Mesendoderm (in vitro differentiated cells): ENCODE data around the gene AKR7A2.
"Not testable (repeated sequence)": the region's sequence is repeated elsewhere in the genome, so short reads cannot be mapped to it uniquely, and the experiment has no call there.

Source experiments
- DNase-seq: peaks from one replicate; pipeline ENCODE4 v3.0.0; 2013
- H2AK5ac ChIP-seq: 2 replicates; pipeline ENCODE4 v1.6.1; 2013; ENCODE audit warnings: low read length, inconsistent platforms
- H2BK120ac ChIP-seq: 2 replicates; pipeline ENCODE4 v1.6.1; 2013; ENCODE audit warnings: low read depth, mild to moderate bottlenecking, low read length, moderate library complexity, mixed read lengths
- H2BK15ac ChIP-seq: replicated peaks from 2 replicates; pipeline ENCODE4 v1.6.1; 2013; ENCODE audit warnings: low read depth, mild to moderate bottlenecking, moderate library complexity
- H2BK5ac ChIP-seq: 2 replicates; pipeline ENCODE4 v1.6.1; 2013; ENCODE audit warnings: low read length, inconsistent platforms
- H3K18ac ChIP-seq: 2 replicates; pipeline ENCODE4 v1.6.1; 2013; ENCODE audit warnings: mild to moderate bottlenecking, low read length, mixed read lengths
- H3K23ac ChIP-seq: one replicate; pipeline ENCODE4 v1.6.1; 2013; ENCODE audit warnings: low read length
- H3K27ac ChIP-seq: 2 replicates; pipeline ENCODE4 v1.5.1; 2013; ENCODE audit warnings: low read depth, mild to moderate bottlenecking, inconsistent platforms, low read length, moderate library complexity
- H3K27me3 ChIP-seq: 2 replicates; pipeline ENCODE4 v1.6.1; 2013; ENCODE audit warnings: low read length, control low read depth, mild to moderate bottlenecking, inconsistent platforms; ENCODE audit not compliant: insufficient read depth, poor library complexity
- H3K36me3 ChIP-seq: 2 replicates; pipeline ENCODE4 v1.6.1; 2013; ENCODE audit warnings: low read length, inconsistent platforms; ENCODE audit not compliant: control insufficient read depth, insufficient read depth
- H3K4ac ChIP-seq: one replicate; pipeline ENCODE4 v1.6.1; 2013; ENCODE audit warnings: low read depth, mild to moderate bottlenecking, low read length, moderate library complexity
- H3K4me1 ChIP-seq: 2 replicates; pipeline ENCODE4 v1.6.1; 2013; ENCODE audit warnings: low read depth, low read length, inconsistent platforms; ENCODE audit not compliant: control insufficient read depth
- H3K4me2 ChIP-seq: 2 replicates; pipeline ENCODE4 v1.6.1; 2013; ENCODE audit warnings: low read length
- H3K4me3 ChIP-seq: 2 replicates; pipeline ENCODE4 v1.5.1; 2013; ENCODE audit warnings: mild to moderate bottlenecking, low read length
- H3K56ac ChIP-seq: one replicate; pipeline ENCODE4 v1.6.1; 2013; ENCODE audit warnings: low read length
- H3K79me1 ChIP-seq: 2 replicates; pipeline ENCODE4 v1.6.1; 2013; ENCODE audit warnings: low read length, inconsistent platforms
- H3K79me2 ChIP-seq: 2 replicates; pipeline ENCODE4 v1.6.1; 2013; ENCODE audit warnings: mild to moderate bottlenecking, low read length; ENCODE audit not compliant: control insufficient read depth, insufficient read depth
- H3K9ac ChIP-seq: 2 replicates; pipeline ENCODE4 v1.6.1; 2013; ENCODE audit warnings: low read length, inconsistent platforms
- H4K5ac ChIP-seq: one replicate; pipeline ENCODE4 v1.6.1; 2013; ENCODE audit warnings: low read length
- H4K8ac ChIP-seq: one replicate; pipeline ENCODE4 v1.6.1; 2013; ENCODE audit warnings: low read depth, mild to moderate bottlenecking, control low read depth, low read length, moderate library complexity
- WGBS: extraction: QIAGEN DNeasy Blood & Tissue Kit; methylation state at CpG from one replicate; pipeline ENCODE4 v1.1.7; 2013; ENCODE audit warnings: low lambda C conversion rate, missing lambda C conversion rate; ENCODE audit not compliant: insufficient coverage; ENCODE audit errors: extremely low coverage; 5-methylcytosine and 5-hydroxymethylcytosine counted together

AKR7A2 gene

GRCh38 chr1:19306941-19307340, 5.0 kb downstream of the AKR7A2 start:
- no CpG with 5 or more reads among the region's 6 CpGs for WGBS
- no peak for DNase-seq

DNA sequence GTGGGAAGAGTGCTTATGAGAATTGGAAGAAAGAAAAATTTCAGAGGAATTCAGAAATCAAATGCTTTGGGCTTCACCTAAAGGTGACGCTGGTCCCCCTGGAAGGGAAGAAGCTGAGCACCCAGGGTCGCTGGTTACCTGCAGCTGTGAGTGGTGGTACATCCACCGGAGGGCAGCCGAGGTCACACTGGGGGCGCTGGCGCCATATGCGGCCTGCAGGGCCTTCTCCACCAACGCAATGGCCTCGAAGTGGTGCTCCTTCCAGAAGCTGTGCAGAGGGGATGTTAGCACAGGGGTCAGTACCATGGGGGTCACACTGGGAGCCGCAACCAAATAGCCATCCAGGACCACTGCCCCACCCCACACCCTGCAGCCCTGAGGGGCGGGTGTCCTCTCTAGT, 6.1 kb downstream of the AKR7A2 start:
- Histone ChIP-seq H3K56ac (no peak overlapping the region), H2AK5ac (no peak overlapping the region), H4K8ac (no peak overlapping the region), H3K79me2 (no peaks in the 10 kb centered on the region), H3K18ac (no peak overlapping the region), H3K4me3 (no peak overlapping the region), H3K36me3 (no peaks in the 10 kb centered on the region), H3K27me3 (no peaks in the 10 kb centered on the region), H2BK5ac (no peak overlapping the region), H3K23ac (no peak overlapping the region), H3K4me1 (no peaks in the 10 kb centered on the region), H3K9ac (no peak overlapping the region), H3K79me1 (no peaks in the 10 kb centered on the region), H3K4me2 (no peak overlapping the region), H3K27ac (no peak overlapping the region), H2BK15ac (no peak overlapping the region), H3K4ac (no peak overlapping the region), H4K5ac (no peak overlapping the region), H2BK120ac (no peak overlapping the region)
- no peak for DNase-seq
- no CpG with 5 or more reads among the region's 11 CpGs for WGBS

More at GRCh38 chr1:19306941-19307340, 5.0 kb downstream of the AKR7A2 start:
- Histone ChIP-seq H3K79me2 (no peaks in the 10 kb centered on the region), H3K23ac (no peak overlapping the region), H3K9ac (no peak overlapping the region), H3K56ac (no peak overlapping the region), H3K27me3 (no peaks in the 10 kb centered on the region), H2BK15ac (no peak overlapping the region), H3K4me3 (no peak overlapping the region), H2AK5ac (no peak overlapping the region), H2BK120ac (no peak overlapping the region), H4K8ac (no peak overlapping the region), H3K4me1 (peaks cover 3% of the 10 kb centered on the region), H3K79me1 (peaks cover 2% of the 10 kb centered on the region), H3K4ac (no peak overlapping the region), H3K27ac (no peak overlapping the region), H3K18ac (no peak overlapping the region), H3K4me2 (no peak overlapping the region), H4K5ac (no peak overlapping the region), H3K36me3 (no peaks in the 10 kb centered on the region), H2BK5ac (no peak overlapping the region)

GRCh38 chr1:19304081-19304480, 7.9 kb downstream of the AKR7A2 start:
- H4K8ac ChIP-seq, H4K5ac ChIP-seq, H2AK5ac ChIP-seq, H3K27ac ChIP-seq, H3K36me3 ChIP-seq, H3K23ac ChIP-seq, H3K18ac ChIP-seq, H3K4ac ChIP-seq, H3K56ac ChIP-seq, H2BK120ac ChIP-seq, H3K4me3 ChIP-seq, H3K4me1 ChIP-seq, H3K79me2 ChIP-seq, H3K9ac ChIP-seq, H3K79me1 ChIP-seq, H3K4me2 ChIP-seq, H2BK5ac ChIP-seq, DNase-seq, H3K27me3 ChIP-seq, H2BK15ac ChIP-seq: not testable (repeated sequence)
- no CpG with 5 or more reads among the region's 10 CpGs for WGBS

- Histone ChIP-seq H3K23ac (no peak overlapping the region), H3K79me2 (no peaks in the 10 kb centered on the region), H3K27ac (no peak overlapping the region), H2AK5ac (no peak overlapping the region), H2BK5ac (no peak overlapping the region), H4K5ac (no peak overlapping the region), H3K4me3 (no peak overlapping the region), H3K4me1 (no peaks in the 10 kb centered on the region), H3K4ac (no peak overlapping the region), H3K79me1 (no peaks in the 10 kb centered on the region), H4K8ac (no peak overlapping the region), H2BK120ac (no peak overlapping the region), H3K18ac (no peak overlapping the region), H3K36me3 (no peaks in the 10 kb centered on the region), H3K56ac (no peak overlapping the region), H3K27me3 (no peaks in the 10 kb centered on the region), H2BK15ac (no peak overlapping the region), H3K4me2 (no peak overlapping the region), H3K9ac (no peak overlapping the region)
- no peak for DNase-seq
- no CpG with 5 or more reads among the region's 2 CpGs for WGBS
Measured at GRCh38 chr1:19300211-19300610, 11.7 kb downstream of the AKR7A2 start.

DNA sequence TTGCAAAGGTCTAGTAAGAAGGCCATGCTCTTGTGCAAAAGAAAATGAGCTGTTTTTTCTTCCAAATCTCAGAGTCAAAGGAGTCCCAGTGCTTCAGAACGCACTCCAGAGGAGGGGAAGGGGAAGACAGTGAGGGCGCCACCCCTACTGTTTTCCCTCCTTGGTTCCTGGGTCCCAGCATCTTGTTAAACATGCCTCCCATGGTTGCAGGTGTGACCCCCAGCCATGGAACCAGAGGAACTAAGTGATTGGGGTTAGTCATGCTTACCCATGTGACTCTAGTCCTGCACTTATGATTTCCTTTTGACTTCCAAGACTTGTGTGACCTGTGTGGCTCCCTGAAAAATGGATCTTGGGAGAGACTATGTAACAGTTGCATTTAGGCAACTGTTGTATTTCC, 17.3 kb downstream of the AKR7A2 start:
- Histone ChIP-seq H2BK15ac (no peak overlapping the region), H3K4me3 (no peak overlapping the region), H3K56ac (no peak overlapping the region), H4K5ac (no peak overlapping the region), H3K9ac (no peak overlapping the region), H2AK5ac (no peak overlapping the region), H3K79me1 (no peaks in the 10 kb centered on the region), H4K8ac (no peak overlapping the region), H3K36me3 (no peaks in the 10 kb centered on the region), H3K23ac (no peak overlapping the region), H2BK120ac (no peak overlapping the region), H3K4ac (no peak overlapping the region), H3K27ac (no peak overlapping the region), H3K79me2 (no peaks in the 10 kb centered on the region), H3K4me1 (no peaks in the 10 kb centered on the region), H3K18ac (no peak overlapping the region), H3K4me2 (no peak overlapping the region), H2BK5ac (no peak overlapping the region), H3K27me3 (no peaks in the 10 kb centered on the region)
- WGBS, result no CpG with 5 or more reads among the region's 2 CpGs
- no peak for DNase-seq

GRCh38 chr1:19289244-19289643, 22.7 kb downstream of the AKR7A2 start:
- no peak overlapping the region for H2BK5ac ChIP-seq
- H4K8ac ChIP-seq, result no peak overlapping the region
- no peak overlapping the region for H3K56ac ChIP-seq
- H3K27me3 ChIP-seq, result peaks cover 5% of the 10 kb centered on the region
- H2AK5ac ChIP-seq, result no peak overlapping the region
- H3K18ac ChIP-seq, result no peak overlapping the region
- H3K4me1 ChIP-seq, result no peaks in the 10 kb centered on the region
- no peak overlapping the region for H4K5ac ChIP-seq
- WGBS, result no CpG with 5 or more reads among the region's 2 CpGs
- H3K9ac ChIP-seq, result peak overlapping the region; percentile 0
- H3K4ac ChIP-seq, result no peak overlapping the region
- no peaks in the 10 kb centered on the region for H3K36me3 ChIP-seq
- no peaks in the 10 kb centered on the region for H3K79me1 ChIP-seq
- H3K4me3 ChIP-seq, result no peak overlapping the region
- DNase-seq, result no peak
- no peak overlapping the region for H2BK120ac ChIP-seq
- H3K27ac ChIP-seq, result no peak overlapping the region
- no peak overlapping the region for H3K23ac ChIP-seq
- H3K79me2 ChIP-seq, result no peaks in the 10 kb centered on the region
- H2BK15ac ChIP-seq, result no peak overlapping the region
- H3K4me2 ChIP-seq, result peak overlapping the region; percentile 59
